ENCODE data around the gene NRG3.

The NRG3 gene

DNA sequence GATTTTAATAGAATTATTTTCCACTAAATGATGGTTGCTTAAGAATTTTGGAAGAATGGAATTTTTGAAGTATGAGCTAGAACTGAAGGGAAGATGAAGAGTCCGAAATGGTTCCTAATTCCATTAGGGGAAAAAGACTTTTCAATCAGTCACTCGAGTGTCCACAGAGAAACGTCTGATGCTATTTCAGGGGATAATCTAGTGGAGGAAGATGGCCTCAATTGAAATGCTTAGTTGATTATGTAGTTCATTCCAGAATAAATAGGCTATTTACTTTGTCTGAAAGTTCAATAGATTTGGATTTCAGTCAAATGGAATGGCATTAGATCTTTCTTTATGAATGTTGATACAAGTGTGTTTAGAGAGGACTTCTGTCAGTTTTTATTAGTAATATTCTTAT is 365.4 kb downstream of the NRG3 start:
- no peak overlapping the region for H3K4me3 ChIP-seq (ENCODE audit: low read depth, low read length)
- no peak for DNase-seq
- TF ChIP-seq, protein P1, sequence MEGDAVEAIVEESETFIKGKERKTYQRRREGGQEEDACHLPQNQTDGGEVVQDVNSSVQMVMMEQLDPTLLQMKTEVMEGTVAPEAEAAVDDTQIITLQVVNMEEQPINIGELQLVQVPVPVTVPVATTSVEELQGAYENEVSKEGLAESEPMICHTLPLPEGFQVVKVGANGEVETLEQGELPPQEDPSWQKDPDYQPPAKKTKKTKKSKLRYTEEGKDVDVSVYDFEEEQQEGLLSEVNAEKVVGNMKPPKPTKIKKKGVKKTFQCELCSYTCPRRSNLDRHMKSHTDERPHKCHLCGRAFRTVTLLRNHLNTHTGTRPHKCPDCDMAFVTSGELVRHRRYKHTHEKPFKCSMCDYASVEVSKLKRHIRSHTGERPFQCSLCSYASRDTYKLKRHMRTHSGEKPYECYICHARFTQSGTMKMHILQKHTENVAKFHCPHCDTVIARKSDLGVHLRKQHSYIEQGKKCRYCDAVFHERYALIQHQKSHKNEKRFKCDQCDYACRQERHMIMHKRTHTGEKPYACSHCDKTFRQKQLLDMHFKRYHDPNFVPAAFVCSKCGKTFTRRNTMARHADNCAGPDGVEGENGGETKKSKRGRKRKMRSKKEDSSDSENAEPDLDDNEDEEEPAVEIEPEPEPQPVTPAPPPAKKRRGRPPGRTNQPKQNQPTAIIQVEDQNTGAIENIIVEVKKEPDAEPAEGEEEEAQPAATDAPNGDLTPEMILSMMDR (IDR thresholded peaks at IDR 0.05; ENCODE audit: low read depth, low read length, missing control alignments), result no peak
- in situ Hi-C loops (cut with HindIII; ENCODE audit: low pct_ligation_motif_present, low sequenced_read_pairs), result no loop called here
- no peaks in the 10 kb centered on the region for H3K27me3 ChIP-seq (replicated peaks)
- H3K27ac ChIP-seq, result no peak overlapping the region
- H3K36me3 ChIP-seq (replicated peaks), result no peaks in the 10 kb centered on the region

DNA sequence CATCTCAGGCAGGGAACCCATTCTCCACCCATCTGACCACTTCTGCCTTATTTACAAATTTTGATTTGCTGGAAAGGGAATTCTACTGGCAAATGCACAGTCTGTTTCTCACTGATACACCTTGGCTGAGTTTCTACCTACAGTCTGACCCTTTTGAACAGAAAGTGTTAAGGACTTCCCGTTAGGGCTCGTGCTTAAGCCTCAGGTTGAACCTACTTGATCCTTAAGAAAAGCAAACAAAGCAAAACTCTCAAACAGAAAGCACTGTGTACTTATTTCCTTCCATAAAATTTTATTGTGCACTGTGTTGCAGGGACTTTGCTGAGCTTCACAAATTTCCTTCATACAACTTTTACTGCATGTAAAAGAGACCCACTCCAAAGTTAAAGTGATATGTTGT is 367.8 kb downstream of the NRG3 start:
- Histone ChIP-seq H3K27me3 (replicated peaks) (no peaks in the 10 kb centered on the region), H3K4me3 (ENCODE audit: low read depth, low read length) (no peak overlapping the region), H3K27ac (no peak overlapping the region), H3K36me3 (replicated peaks) (no peaks in the 10 kb centered on the region)
- TF ChIP-seq, protein P1 (IDR thresholded peaks at IDR 0.05; ENCODE audit: low read depth, low read length, missing control alignments), result no peak
- DNase-seq, result no peak
- in situ Hi-C loops (cut with HindIII; ENCODE audit: low pct_ligation_motif_present, low sequenced_read_pairs), result no loop called here

DNA sequence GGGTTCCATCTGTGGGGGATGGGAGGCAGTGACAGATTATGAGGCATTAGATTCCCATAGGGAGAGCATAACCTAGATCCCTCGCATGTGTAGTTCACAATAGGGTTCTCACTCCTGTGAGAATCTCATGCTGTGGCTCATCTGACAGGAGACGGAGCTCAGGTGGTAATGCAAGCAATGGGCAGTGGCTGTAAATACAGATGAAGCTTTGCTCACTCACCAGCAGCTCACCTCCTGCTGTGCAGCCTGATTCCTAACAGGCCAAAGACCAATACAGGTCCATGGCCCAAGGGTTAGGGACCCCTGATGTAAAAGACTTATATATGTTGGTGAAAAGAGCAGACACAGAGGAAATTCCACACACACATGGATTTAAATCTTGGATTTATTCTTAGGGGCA is 370.2 kb downstream of the NRG3 start:
- H3K27ac ChIP-seq, result no peak overlapping the region
- TF ChIP-seq, protein P1 (IDR thresholded peaks at IDR 0.05; ENCODE audit: low read depth, low read length, missing control alignments), result no peak
- no peaks in the 10 kb centered on the region for H3K27me3 ChIP-seq (replicated peaks)
- no peak overlapping the region for H3K4me3 ChIP-seq (ENCODE audit: low read depth, low read length)
- H3K36me3 ChIP-seq (replicated peaks), result no peaks in the 10 kb centered on the region
- in situ Hi-C loops (cut with HindIII; ENCODE audit: low pct_ligation_motif_present, low sequenced_read_pairs), result no loop called here
- no peak for DNase-seq

DNA sequence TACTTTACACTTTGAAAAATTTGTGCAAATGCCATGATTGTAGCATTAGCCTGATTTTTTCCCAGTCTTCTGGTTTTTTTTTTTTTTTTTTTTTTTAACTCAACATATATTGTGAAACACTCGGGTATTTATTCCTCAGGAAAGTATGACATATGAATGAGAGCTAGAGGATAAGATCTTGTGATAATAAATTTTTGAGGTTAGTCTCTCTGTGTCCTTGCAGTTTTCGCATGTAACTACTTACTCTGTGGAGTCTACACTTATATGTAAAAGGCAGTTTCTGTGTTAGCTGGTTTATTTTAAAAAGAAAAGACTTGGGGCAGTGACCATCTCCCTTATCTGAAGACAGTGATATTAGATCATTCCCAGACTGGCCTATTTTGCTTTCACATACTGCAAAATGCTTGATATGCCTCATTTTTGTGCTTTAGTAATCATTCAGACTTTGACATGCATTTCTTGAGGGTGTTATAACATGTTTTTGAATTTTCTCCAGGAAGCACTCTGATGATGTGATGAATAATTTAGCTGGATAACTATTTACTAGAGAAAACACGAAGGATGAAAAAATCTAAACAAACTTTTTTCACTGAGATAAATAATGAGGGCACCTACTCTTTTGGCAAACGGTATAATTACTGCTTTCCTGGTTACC is 371.0 kb downstream of the NRG3 start:
- Histone ChIP-seq H3K27me3 (replicated peaks) (no peaks in the 10 kb centered on the region), H3K36me3 (replicated peaks) (no peaks in the 10 kb centered on the region), H3K27ac (no peak overlapping the region), H3K4me3 (ENCODE audit: low read depth, low read length) (no peak overlapping the region)
- no peak for DNase-seq
- TF ChIP-seq, protein P1 (IDR thresholded peaks at IDR 0.05; ENCODE audit: low read depth, low read length, missing control alignments), result no peak
- in situ Hi-C loops (cut with HindIII; ENCODE audit: low pct_ligation_motif_present, low sequenced_read_pairs), result no loop called here

DNA sequence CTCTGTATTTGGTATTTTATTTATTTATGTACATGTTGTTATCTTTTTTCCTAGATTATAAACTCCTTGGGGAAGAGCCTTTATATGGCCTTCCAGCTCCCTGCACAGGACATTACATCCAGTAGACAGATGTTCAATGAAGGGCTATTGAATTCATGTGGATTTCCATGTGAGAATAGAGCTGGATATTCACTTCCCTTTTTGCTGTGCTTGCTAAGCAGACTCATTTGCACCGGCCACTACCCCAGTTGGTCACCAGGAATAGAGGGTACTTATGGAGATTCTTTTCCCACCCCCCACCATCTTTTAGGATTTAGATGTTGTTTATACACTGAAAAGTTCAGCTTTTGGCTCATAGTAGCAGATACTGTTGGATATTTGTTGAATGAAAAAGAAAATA is 374.1 kb downstream of the NRG3 start:
- no peak overlapping the region for H3K4me3 ChIP-seq (ENCODE audit: low read depth, low read length)
- TF ChIP-seq, protein P1 (IDR thresholded peaks at IDR 0.05; ENCODE audit: low read depth, low read length, missing control alignments), result no peak
- in situ Hi-C loops (cut with HindIII; ENCODE audit: low pct_ligation_motif_present, low sequenced_read_pairs), result no loop called here
- no peaks in the 10 kb centered on the region for H3K36me3 ChIP-seq (replicated peaks)
- no peak overlapping the region for H3K27ac ChIP-seq
- H3K27me3 ChIP-seq (replicated peaks), result no peaks in the 10 kb centered on the region
- no peak for DNase-seq

All from brain microvascular endothelial cell (primary cell).